Activated CD4-positive, alpha-beta T cell treated with anti-CD3 and anti-CD28 coated beads, Interleukin-2, amount 10 ng/mL, durations not matched to agents 7 days and 5 days (primary cell): ENCODE measurements around the gene MRPL49. TPM values are rescaled to one million over a fixed set of nuclear protein-coding genes. Genes with fewer than 3 reads are reported as not detected.
"Not testable (repeated sequence)": the region's sequence is repeated elsewhere in the genome, so short reads cannot be mapped to it uniquely, and the experiment has no call there.

Experiments
- CTCF ChIA-PET: fragments of 350-600 bp; sonication (Branson Sonifier 250); formaldehyde crosslinking; loops from one replicate; lab custom pipeline; 2021; ENCODE audit warnings: antibody characterized with exemption; lab: Charles Lee
- POLR2A ChIA-PET: fragments of 350-600 bp; sonication (Branson Sonifier 250); formaldehyde crosslinking; loops from one replicate; lab custom pipeline; 2021; ENCODE audit warnings: antibody characterized with exemption; lab: Charles Lee
- DNase-seq: peaks from one replicate; pipeline ENCODE4 v3.0.0-alpha.2; 2020
- H3K27ac Mint-ChIP-seq: one replicate; pipeline ENCODE4 v1.8.0; 2021; ENCODE audit warnings: mild to moderate bottlenecking, moderate library complexity, mixed read lengths
- H3K27me3 Mint-ChIP-seq: one replicate; pipeline ENCODE4 v1.8.0; 2021; ENCODE audit warnings: mixed read lengths
- H3K36me3 Mint-ChIP-seq: one replicate; pipeline ENCODE4 v1.8.0; 2021; ENCODE audit warnings: low read depth, mixed read lengths
- H3K4me1 Mint-ChIP-seq: one replicate; pipeline ENCODE4 v1.8.0; 2021; ENCODE audit warnings: mixed read lengths
- H3K4me3 Mint-ChIP-seq: one replicate; pipeline ENCODE4 v1.8.0; 2021; ENCODE audit warnings: mild to moderate bottlenecking, moderate library complexity, mixed read lengths
- H3K9me3 Mint-ChIP-seq: one replicate; pipeline ENCODE4 v1.8.0; 2021; ENCODE audit warnings: mixed read lengths
- microRNA-seq: library from miRNA; unstranded; fragments of <30 nt; microRNA quantifications from one replicate; pipeline ENCODE4 v1.2.0, GENCODE V29; 2021; ENCODE audit warnings: borderline microRNAs expressed, borderline replicate concordance
- total RNA-seq, 2 experiments: library from RNA; stranded (reverse); gene quantifications; one replicate each; pipeline ENCODE4 v1.2.3, GENCODE V29; 2021

Gene MRPL49
- total RNA-seq, 2 experiments from 2014 or later, result 49.5 to 55.4 TPM

DNA sequence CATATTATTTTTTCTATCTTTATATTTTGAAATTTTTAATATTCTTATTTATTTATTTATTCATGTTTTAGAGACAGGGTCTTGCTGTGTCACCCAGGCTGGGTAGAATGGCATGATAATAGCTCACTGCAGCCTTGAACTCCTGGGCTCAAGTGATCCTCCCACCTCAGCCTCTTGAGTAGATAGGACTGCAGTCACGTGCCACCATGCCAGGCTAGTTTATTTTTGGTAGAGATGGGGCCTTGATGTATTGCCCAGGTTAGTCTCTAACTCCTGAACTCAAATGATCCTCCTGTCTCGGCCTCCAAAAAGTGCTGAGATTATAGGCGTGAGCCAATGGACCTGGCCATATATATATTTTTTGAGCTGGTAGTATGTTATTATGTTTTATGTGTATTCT, 45.5 kb downstream of the MRPL49 start:
- POLR2A ChIA-PET, result no interaction called here
- CTCF ChIA-PET, result no interaction called here

DNA sequence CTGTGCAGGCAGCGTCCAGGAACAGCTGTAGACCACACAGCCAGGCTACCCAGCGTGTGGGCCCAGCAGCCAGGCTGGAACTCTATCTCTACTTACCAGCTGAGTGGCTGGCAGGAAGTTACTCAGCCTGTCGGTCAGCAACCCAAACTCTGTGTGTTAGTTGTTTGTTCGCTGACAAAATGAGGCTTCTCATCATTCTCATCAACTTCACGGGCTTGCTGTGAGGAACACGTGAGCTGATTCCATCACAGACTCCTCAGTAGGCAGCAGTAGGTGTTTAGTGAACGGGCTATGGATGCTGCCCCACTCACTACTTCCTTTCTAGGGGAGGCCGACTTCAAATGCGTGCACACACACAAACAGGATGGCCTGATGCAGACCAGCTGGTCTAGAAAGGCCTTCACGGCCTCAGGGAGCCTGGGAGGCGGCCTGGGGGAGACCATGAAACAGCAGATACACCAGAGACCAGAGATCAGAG, 47.1 kb downstream of the MRPL49 start:
- H3K4me1 Mint-ChIP-seq, result peaks cover 12% of the 10 kb centered on the region
- no peaks in the 10 kb centered on the region for H3K36me3 Mint-ChIP-seq
- CTCF ChIA-PET, result interaction anchor here (0.5 to 1.1 kb wide), 2 partner anchors 12 to 213 kb away, joined by 4 read pairs; partner anchors contain the start of gene CAPN1
- no peak overlapping the region for H3K4me3 Mint-ChIP-seq
- H3K27me3 Mint-ChIP-seq, result no peaks in the 10 kb centered on the region
- H3K27ac Mint-ChIP-seq, result peak overlapping the region; percentile 91
- POLR2A ChIA-PET, result no interaction called here
- H3K9me3 Mint-ChIP-seq, result no peaks in the 10 kb centered on the region
- DNase-seq, result no peak

More for the DNA sequence above, 45.5 kb downstream of the MRPL49 start:
- Mint-ChIP-seq H3K27me3 (no peaks in the 10 kb centered on the region), H3K9me3 (no peaks in the 10 kb centered on the region), H3K4me1 (peaks cover 12% of the 10 kb centered on the region), H3K36me3 (no peaks in the 10 kb centered on the region), H3K4me3 (no peak overlapping the region), H3K27ac (no peak overlapping the region)
- DNase-seq, result no peak

DNA sequence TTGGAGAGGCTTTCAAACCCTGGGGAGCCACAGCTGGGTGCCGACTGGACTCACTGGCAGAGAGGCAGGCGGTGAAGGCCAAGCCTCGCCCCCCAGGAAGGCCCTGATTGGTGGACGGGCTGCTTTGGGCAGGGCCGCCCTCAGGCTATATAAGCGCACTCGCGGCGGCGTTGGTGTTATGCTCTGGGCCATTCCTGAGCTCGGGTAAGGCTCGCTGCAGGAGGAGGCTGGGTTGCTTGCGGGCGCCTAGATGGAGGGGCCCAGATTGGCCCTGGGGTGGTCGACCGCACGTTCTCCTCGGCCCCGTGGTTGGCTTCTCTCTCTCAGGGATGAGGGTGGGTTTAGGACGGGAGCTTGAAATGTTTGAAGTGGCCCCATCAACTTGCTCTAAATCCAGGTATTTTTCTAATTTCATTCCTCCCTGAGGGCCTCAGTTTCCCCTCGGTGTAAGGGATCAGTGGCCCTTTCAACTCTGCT, 48.0 kb downstream of the MRPL49 start, which contains the start of gene SPDYC:
Gene SPDYC, plus strand, starts transcription at position 176 of the 477 bp plus-strand sequence. CDS start 1,125 bp downstream, outside the sequence.
- Mint-ChIP-seq H3K36me3 (no peaks in the 10 kb centered on the region), H3K4me3 (no peak within 1 kb of the TSS), H3K4me1 (peaks cover 12% of the 10 kb centered on the region), H3K27me3 (no peaks in the 10 kb centered on the region), H3K9me3 (no peaks in the 10 kb centered on the region), H3K27ac (peak within 1 kb of the TSS; percentile 91)
- DNase-seq, result no peak
- ChIA-PET POLR2A (no interaction called here), CTCF (interaction anchor here (1.1 kb wide), 1 partner anchor 12 kb away, joined by 4 read pairs; the partner anchor contains the start of gene CAPN1)

DNA sequence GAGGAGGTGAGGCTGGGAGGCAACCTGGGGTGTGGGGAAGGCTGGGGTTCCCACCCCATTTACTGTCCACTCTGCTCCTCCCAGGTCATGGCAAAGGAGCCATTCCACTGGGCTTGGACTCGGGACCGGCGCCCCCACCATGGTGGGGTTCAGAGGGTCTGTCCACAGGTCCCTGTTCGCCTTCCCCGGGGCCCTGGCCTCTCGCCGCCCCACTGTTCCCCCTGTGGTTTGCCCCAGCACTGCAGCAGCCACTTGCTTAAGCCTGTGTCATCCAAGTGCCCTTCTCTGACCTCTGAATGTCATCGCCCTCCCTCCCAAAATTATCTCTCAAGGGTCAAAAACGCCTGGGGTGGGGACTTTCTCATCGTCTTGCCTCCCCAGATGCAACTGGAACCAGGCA, 50.5 kb downstream of the MRPL49 start:
- Mint-ChIP-seq H3K27ac (no peak overlapping the region), H3K4me3 (no peak overlapping the region), H3K9me3 (no peaks in the 10 kb centered on the region), H3K36me3 (no peaks in the 10 kb centered on the region), H3K4me1 (peaks cover 12% of the 10 kb centered on the region), H3K27me3 (no peaks in the 10 kb centered on the region)
- DNase-seq, result no peak
- CTCF ChIA-PET, result interaction anchor here (1.0 to 1.4 kb wide), 3 partner anchors 9 to 159 kb away, joined by 3 to 4 read pairs (median 3); partner anchors contain the start of genes ARL2 and CAPN1
- POLR2A ChIA-PET, result no interaction called here

DNA sequence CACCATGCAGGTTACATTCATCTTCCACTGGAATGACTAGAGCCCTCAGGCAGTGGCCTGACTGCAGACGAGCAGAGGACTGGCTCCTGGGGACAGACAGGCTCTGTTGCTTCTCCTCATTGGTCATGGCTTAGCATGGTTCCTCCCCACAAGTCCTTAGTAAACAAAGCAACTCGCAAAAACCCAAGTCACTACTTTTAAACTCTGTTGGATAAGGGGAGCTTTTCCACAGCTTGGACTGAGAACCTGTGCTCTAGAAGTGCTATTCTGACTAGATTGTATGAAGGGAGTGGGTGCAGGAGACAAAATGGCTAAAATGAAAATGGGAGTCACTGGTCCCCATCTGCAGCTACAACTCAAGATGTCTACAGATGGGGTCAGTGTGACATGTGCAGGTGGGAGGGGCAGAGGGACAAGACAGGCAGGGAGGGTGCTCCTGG, 52.5 kb downstream of the MRPL49 start:
- H3K9me3 Mint-ChIP-seq, H3K4me3 Mint-ChIP-seq, H3K27me3 Mint-ChIP-seq, DNase-seq, H3K36me3 Mint-ChIP-seq, CTCF ChIA-PET, H3K4me1 Mint-ChIP-seq, H3K27ac Mint-ChIP-seq: not testable (repeated sequence)
- POLR2A ChIA-PET, result interaction anchor here (0.6 kb wide), 1 partner anchor 798 kb away, joined by 14 read pairs; no protein-coding TSS in a partner anchor

Small RNAs within 50 kb of the gene (microRNA-seq; reads per million reads assigned to microRNA genes)
- not detected for gene MIR6751

Other genes starting within 250 kb of the MRPL49 start
- 100 to 1,000 TPM; 131 to 149 TPM for gene EHD1, start 243.7 kb upstream of the MRPL49 start, total RNA-seq
- 10 to 100 TPM; 23.0 to 25.7 TPM for gene ATG2A, start 205.1 kb upstream of the MRPL49 start, total RNA-seq
- gene PPP2R5B, start 197.6 kb upstream of the MRPL49 start, total RNA-seq, result 10 to 100 TPM; 12.0 to 13.7 TPM
- not detected for gene GPHA2, start 186.4 kb upstream of the MRPL49 start, total RNA-seq
- under 1 TPM; 0.20 to 0.54 TPM for gene MAJIN, start 150.2 kb upstream of the MRPL49 start, total RNA-seq
- gene BATF2, start 125.3 kb upstream of the MRPL49 start, total RNA-seq, result under 1 TPM in 1 of 2 experiments, not detected in 1; 0.10 TPM
- gene ARL2, start 108.2 kb upstream of the MRPL49 start, total RNA-seq, result 10 to 100 TPM; 62.4 to 65.3 TPM
- gene SNX15, start 94.9 kb upstream of the MRPL49 start, total RNA-seq, result 10 to 100 TPM; 28.3 to 34.8 TPM
- gene SAC3D1, start 81.1 kb upstream of the MRPL49 start, total RNA-seq, result 10 to 100 TPM; 35.9 to 40.5 TPM
- 1 to 10 TPM; 6.3 to 7.3 TPM for gene NAALADL1, start 63.8 kb upstream of the MRPL49 start, total RNA-seq
- 100 to 1,000 TPM; 105 to 109 TPM for gene CDCA5, start 38.3 kb upstream of the MRPL49 start, total RNA-seq
- gene ZFPL1, start 38.1 kb upstream of the MRPL49 start, total RNA-seq, result 10 to 100 TPM; 27.2 to 29.8 TPM
- gene VPS51, start 26.1 kb upstream of the MRPL49 start, total RNA-seq, result 100 to 1,000 TPM; 146 to 148 TPM
- gene TM7SF2, start 10.4 kb upstream of the MRPL49 start, total RNA-seq, result 10 to 100 TPM; 26.1 to 27.7 TPM
- gene ZNHIT2, start 4.6 kb upstream of the MRPL49 start, total RNA-seq, result 1 to 10 TPM; 8.6 to 9.9 TPM
- 1,000 to 10,000 TPM; 1,051 to 1,116 TPM for gene FAU, start 187 bp upstream of the MRPL49 start, total RNA-seq
- 10 to 100 TPM; 40.5 to 42.2 TPM for gene SYVN1, start 12.2 kb downstream of the MRPL49 start, total RNA-seq
- gene SPDYC, start 47.9 kb downstream of the MRPL49 start, total RNA-seq, result not detected
- 100 to 1,000 TPM; 192 to 207 TPM for gene CAPN1, start 59.6 kb downstream of the MRPL49 start, total RNA-seq
- 10 to 100 TPM; 47.7 to 55.2 TPM for gene POLA2, start 139.6 kb downstream of the MRPL49 start, total RNA-seq
- gene CDC42EP2, start 192.5 kb downstream of the MRPL49 start, total RNA-seq, result under 1 TPM; 0.25 to 0.67 TPM
- gene DPF2, start 211.5 kb downstream of the MRPL49 start, total RNA-seq, result 10 to 100 TPM; 61.1 to 75.6 TPM
- under 1 TPM; 0.42 to 0.79 TPM for gene TIGD3, start 232.4 kb downstream of the MRPL49 start, total RNA-seq